IPS-15b (cell line): Measurements from ENCODE around the gene CAPZA3.
A peak's percentile ranks its signal among the peaks of the same experiment; 100 is the strongest.

ENCODE experiments used
- H3K27me3 ChIP-seq: one replicate; pipeline ENCODE4 v1.6.1; 2013; ENCODE audit warnings: low read length; ENCODE audit not compliant: control insufficient read depth, insufficient read depth
- H3K36me3 ChIP-seq: one replicate; pipeline ENCODE4 v1.6.1; 2013; ENCODE audit warnings: low read length; ENCODE audit not compliant: control insufficient read depth, insufficient read depth
- H3K4me1 ChIP-seq: one replicate; pipeline ENCODE4 v1.6.1; 2013; ENCODE audit warnings: mild to moderate bottlenecking, low read length; ENCODE audit not compliant: control insufficient read depth, insufficient read depth
- H3K4me3 ChIP-seq: one replicate; pipeline ENCODE4 v1.5.1; 2013; ENCODE audit warnings: low read depth, low read length
- H3K9ac ChIP-seq: one replicate; pipeline ENCODE4 v1.6.1; 2013; ENCODE audit warnings: low read depth, mild to moderate bottlenecking, low read length
- H3K9me3 ChIP-seq: one replicate; pipeline ENCODE4 v1.6.1; 2013; ENCODE audit warnings: mild to moderate bottlenecking, low read length; ENCODE audit not compliant: control insufficient read depth, insufficient read depth

Gene CAPZA3

GRCh38 chr12:18720690-18721089 is 17.2 kb upstream of the CAPZA3 start:
- Histone ChIP-seq H3K9me3 (no peaks in the 10 kb centered on the region), H3K9ac (no peak overlapping the region), H3K4me1 (no peaks in the 10 kb centered on the region), H3K4me3 (no peak overlapping the region), H3K27me3 (no peaks in the 10 kb centered on the region), H3K36me3 (no peaks in the 10 kb centered on the region)

DNA sequence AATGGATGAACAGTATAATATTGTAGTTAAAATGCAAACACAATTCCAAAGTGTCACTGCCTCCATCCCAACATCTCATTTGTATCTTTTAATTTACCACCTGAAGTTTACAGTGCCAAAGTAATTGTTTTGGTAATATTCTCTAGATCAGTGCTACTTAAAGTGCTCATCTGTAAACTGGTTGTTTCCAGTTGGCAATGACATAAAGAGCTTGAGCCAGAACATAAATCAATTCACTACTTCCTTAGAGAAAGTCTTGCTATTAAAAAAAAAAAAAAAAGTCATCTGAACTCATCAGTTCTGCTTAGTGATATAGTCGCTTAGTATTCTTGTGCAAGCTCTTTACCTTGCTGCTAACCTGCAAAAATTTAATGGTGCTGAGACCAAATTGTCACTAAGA is 16.5 kb upstream of the CAPZA3 start:
- no peak overlapping the region for H3K9ac ChIP-seq
- no peaks in the 10 kb centered on the region for H3K4me1 ChIP-seq
- no peak overlapping the region for H3K4me3 ChIP-seq
- H3K9me3 ChIP-seq: no peaks in the 10 kb centered on the region
- no peaks in the 10 kb centered on the region for H3K27me3 ChIP-seq
- H3K36me3 ChIP-seq: no peaks in the 10 kb centered on the region

DNA sequence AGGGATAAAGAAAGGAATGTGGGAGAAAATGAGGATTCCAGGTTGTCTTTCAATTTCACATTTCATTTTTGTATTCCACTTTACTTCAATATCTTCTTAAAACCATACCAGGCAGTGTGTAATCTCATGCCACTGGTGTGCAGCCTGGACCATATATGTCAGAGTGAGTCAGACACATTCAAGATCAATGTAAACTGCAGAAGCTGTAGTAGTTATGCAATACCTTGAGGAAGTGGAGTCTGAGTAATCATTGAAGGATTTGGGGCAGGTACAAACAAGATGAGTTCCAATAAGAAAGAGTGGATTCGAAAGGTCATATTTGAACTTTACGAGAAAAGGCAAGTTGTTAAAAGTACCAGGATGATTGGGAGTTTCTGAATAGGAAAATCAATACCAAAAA is 14.2 kb upstream of the CAPZA3 start:
- Histone ChIP-seq H3K9me3 (no peaks in the 10 kb centered on the region), H3K9ac (no peak overlapping the region), H3K27me3 (no peaks in the 10 kb centered on the region), H3K4me1 (no peaks in the 10 kb centered on the region), H3K4me3 (no peak overlapping the region), H3K36me3 (no peaks in the 10 kb centered on the region)

GRCh38 chr12:18731156-18731555 is 6.8 kb upstream of the CAPZA3 start:
- Histone ChIP-seq H3K36me3 (no peaks in the 10 kb centered on the region), H3K9me3 (no peaks in the 10 kb centered on the region), H3K4me3 (no peak overlapping the region), H3K9ac (no peak overlapping the region), H3K4me1 (no peaks in the 10 kb centered on the region), H3K27me3 (no peaks in the 10 kb centered on the region)

- peaks cover 30% of the 10 kb centered on the region for H3K4me1 ChIP-seq
- no peaks in the 10 kb centered on the region for H3K9me3 ChIP-seq
- H3K27me3 ChIP-seq: no peaks in the 10 kb centered on the region
- H3K36me3 ChIP-seq: no peaks in the 10 kb centered on the region
- no peak overlapping the region for H3K4me3 ChIP-seq
- H3K9ac ChIP-seq: no peak overlapping the region
These were observed 10.0 kb downstream of the CAPZA3 start for GRCh38 chr12:18747895-18748294.

DNA sequence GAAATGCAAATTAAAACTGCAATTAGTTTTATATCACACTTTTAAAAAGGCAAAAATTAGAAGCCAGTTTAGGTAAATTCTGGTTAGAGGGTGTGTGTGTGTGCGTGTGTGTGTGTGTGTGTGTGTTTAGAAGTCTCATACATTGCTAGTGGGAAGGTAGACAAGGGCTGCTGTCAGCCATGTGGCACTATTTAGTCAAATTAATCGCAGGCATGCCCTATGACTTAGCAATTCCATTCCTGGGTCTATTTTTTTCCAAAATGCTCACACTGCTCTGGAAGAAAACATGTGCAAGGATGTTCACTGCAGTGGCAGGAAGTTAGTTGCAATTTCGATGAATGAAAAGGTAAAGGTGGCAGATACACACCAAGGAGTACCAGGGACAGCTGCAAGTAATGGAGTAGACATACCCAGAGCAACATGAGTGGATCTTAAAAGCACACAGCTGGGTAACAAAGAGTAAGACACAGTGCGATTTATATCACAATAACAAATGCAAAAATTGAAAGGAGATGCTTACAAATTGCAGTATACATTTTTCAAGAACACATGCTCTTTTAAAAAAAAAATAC is 11.6 kb downstream of the CAPZA3 start:
- Histone ChIP-seq H3K9ac (no peak overlapping the region), H3K27me3 (no peaks in the 10 kb centered on the region), H3K36me3 (no peaks in the 10 kb centered on the region), H3K9me3 (no peaks in the 10 kb centered on the region), H3K4me3 (no peak overlapping the region), H3K4me1 (peaks cover 46% of the 10 kb centered on the region)

DNA sequence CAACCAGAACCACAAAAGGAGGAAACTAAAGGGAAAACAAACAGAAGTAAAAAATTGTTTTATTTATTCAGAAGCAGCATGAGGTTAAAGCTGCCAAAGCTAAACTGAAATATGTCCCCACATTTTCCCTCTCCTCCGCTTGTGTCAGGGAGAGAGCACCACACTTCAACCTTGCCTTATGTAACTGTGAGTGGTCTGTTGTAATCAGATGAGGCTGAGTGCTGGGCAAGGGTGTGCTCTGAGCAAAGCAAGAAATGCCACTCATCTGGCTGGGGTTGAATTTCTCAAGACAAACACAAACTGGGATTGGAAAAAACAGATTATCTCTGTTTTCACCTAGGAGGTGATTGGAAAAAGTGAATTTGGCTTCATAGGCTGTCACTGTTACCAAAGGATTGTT is 12.2 kb downstream of the CAPZA3 start:
- Histone ChIP-seq H3K36me3 (no peaks in the 10 kb centered on the region), H3K4me1 (peaks cover 47% of the 10 kb centered on the region), H3K27me3 (no peaks in the 10 kb centered on the region), H3K9me3 (no peaks in the 10 kb centered on the region), H3K9ac (no peak overlapping the region), H3K4me3 (no peak overlapping the region)

- no peaks in the 10 kb centered on the region for H3K9me3 ChIP-seq
- H3K36me3 ChIP-seq: no peaks in the 10 kb centered on the region
- no peak overlapping the region for H3K4me3 ChIP-seq
- H3K4me1 ChIP-seq: peaks cover 47% of the 10 kb centered on the region
- H3K27me3 ChIP-seq: no peaks in the 10 kb centered on the region
- no peak overlapping the region for H3K9ac ChIP-seq
These were observed 13.9 kb downstream of the CAPZA3 start for GRCh38 chr12:18751866-18752265.

DNA sequence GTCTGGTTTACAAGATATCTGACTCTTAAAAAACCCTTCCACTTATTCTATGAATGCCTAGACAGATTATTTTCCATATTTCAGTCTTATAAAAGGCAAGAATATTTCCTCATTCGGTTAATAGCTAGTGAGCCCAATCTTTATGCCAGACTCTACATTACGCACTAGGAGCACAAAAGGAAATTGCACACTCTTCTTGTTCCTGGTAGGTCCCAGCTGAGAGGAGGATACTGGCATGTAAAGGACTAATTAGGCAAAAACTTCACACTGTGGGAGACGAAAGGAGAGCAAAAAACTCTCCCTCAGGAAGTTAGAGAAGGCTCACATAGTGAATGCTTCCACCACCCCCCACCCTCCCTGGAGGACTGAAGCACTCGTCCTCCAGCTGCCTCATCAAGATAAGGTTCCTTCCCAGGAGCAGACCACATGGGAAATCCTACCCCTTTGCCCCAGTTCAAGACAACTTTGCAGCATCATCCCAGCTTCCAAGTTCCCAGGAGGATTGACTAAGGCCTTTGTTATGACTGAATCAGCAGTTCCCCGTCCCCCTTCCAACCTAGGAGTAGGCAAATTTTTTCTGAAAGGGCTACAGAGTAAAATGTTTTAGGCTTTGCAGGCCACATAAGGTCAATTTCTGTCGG is 14.5 kb downstream of the CAPZA3 start:
- Histone ChIP-seq H3K9ac (no peak overlapping the region), H3K27me3 (no peaks in the 10 kb centered on the region), H3K36me3 (no peaks in the 10 kb centered on the region), H3K4me3 (no peak overlapping the region), H3K9me3 (no peaks in the 10 kb centered on the region), H3K4me1 (peaks cover 47% of the 10 kb centered on the region)

DNA sequence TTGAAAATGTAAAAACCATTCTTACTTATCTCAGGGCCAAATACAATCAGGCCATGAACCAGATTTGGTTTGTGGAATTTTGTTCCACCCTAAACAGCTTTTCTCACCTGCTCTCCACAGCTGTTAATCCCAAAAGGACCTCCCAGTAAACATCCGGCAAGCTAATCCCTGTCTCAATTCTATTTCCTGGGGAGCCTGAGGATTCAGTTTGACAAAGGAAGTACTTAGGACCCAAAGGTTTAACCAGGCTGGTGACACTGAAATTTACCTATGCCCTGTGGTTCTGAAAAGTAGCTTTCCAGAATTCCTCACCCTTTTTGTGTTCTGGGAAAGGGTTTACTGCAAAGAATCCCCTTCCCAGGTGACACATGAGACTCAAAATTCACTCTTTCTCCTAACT is 15.0 kb downstream of the CAPZA3 start:
- no peaks in the 10 kb centered on the region for H3K36me3 ChIP-seq
- peaks cover 44% of the 10 kb centered on the region for H3K4me1 ChIP-seq
- no peaks in the 10 kb centered on the region for H3K9me3 ChIP-seq
- H3K9ac ChIP-seq: no peak overlapping the region
- no peaks in the 10 kb centered on the region for H3K27me3 ChIP-seq
- H3K4me3 ChIP-seq: no peak overlapping the region

GRCh38 chr12:18753481-18754123 is 15.7 kb downstream of the CAPZA3 start:
- Histone ChIP-seq H3K9ac (peak overlapping the region; percentile 68), H3K36me3 (no peaks in the 10 kb centered on the region), H3K4me3 (peak overlapping the region; percentile 24), H3K27me3 (no peaks in the 10 kb centered on the region), H3K4me1 (peaks cover 38% of the 10 kb centered on the region), H3K9me3 (no peaks in the 10 kb centered on the region)

DNA sequence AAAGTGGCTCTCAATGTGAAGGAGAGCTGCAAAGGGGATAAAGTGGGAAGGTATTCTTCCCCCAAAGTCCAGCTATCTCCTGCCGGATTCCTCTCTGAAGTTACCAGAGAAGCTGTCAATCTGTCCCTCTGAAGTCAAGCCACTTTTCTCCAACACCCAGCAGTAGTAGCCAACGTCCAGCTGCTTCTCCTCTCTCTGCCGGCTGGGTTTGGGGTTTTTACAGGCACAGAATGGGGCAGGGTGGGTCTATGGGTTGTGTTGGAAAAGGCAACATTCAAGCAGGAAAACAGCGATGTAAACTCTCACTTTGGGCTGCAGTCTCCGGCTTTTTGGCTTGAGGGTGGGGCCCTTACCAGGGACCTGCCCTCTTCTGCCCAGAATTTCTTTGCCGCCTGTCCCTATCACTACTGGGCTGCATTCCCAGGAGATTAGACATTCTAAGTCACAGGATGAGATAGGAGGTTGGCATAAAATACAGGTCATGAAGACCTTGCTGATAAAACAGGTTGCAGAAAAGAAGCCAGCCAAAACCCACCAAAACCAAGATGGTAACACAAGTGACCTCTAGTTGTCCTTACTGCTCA is 16.3 kb downstream of the CAPZA3 start:
- Histone ChIP-seq H3K9me3 (no peaks in the 10 kb centered on the region), H3K4me1 (peaks cover 36% of the 10 kb centered on the region), H3K36me3 (no peaks in the 10 kb centered on the region), H3K27me3 (no peaks in the 10 kb centered on the region), H3K9ac (peak overlapping the region; percentile 68), H3K4me3 (peak overlapping the region; percentile 24)
